WERI-Rb-1 (cell line): ENCODE measurements around the gene PAX7.
A peak's percentile ranks its signal among the peaks of the same experiment; 100 is the strongest.

Source experiments
- DNase-seq: peaks from one replicate; pipeline ENCODE4 v3.0.0-alpha.2; 2020
- H3K27ac ChIP-seq: fragments of 250-450 bp; sonication (Bioruptor Pico); 2 replicates; pipeline ENCODE4 v1.5.1; 2020; ENCODE audit warnings: mild to moderate bottlenecking, moderate library complexity
- H3K27me3 ChIP-seq: fragments of 250-450 bp; sonication (Bioruptor Pico); 2 replicates; pipeline ENCODE4 v1.5.1; 2021; ENCODE audit warnings: mild to moderate bottlenecking, low read depth, moderate library complexity; ENCODE audit not compliant: insufficient read depth, severe bottlenecking
- H3K36me3 ChIP-seq: fragments of 250-450 bp; sonication (Bioruptor Pico); 2 replicates; pipeline ENCODE4 v1.5.1; 2020; ENCODE audit warnings: mild to moderate bottlenecking, moderate library complexity
- H3K4me3 ChIP-seq: 2 replicates; pipeline ENCODE4 v1.5.1; 2011; ENCODE audit warnings: low read depth, mild to moderate bottlenecking, control low read depth, low read length
- H3K9me3 ChIP-seq: fragments of 250-450 bp; sonication (Bioruptor Pico); 2 replicates; pipeline ENCODE4 v1.5.1; 2021; ENCODE audit warnings: mild to moderate bottlenecking, moderate library complexity; ENCODE audit not compliant: severe bottlenecking
- CTCF ChIP-seq: IDR thresholded peaks from 2 replicates; pipeline ENCODE4 v1.5.1; 2011; ENCODE audit warnings: low read depth, mild to moderate bottlenecking, control low read depth, inconsistent platforms, low read length

PAX7 gene

GRCh38 chr1:18676332-18676781, 45.7 kb downstream of the PAX7 start:
- TF ChIP-seq CTCF, result no peak
- Histone ChIP-seq H3K27me3 (no peaks in the 10 kb centered on the region), H3K27ac (no peak overlapping the region), H3K4me3 (no peak overlapping the region), H3K36me3 (no peaks in the 10 kb centered on the region), H3K9me3 (peaks cover 3% of the 10 kb centered on the region)
- DNase-seq, result peak; percentile 35

- DNase-seq, result peak; percentile 21
- no peaks in the 10 kb centered on the region for H3K27me3 ChIP-seq
- H3K36me3 ChIP-seq, result no peaks in the 10 kb centered on the region
- H3K4me3 ChIP-seq, result no peak overlapping the region
- H3K9me3 ChIP-seq, result peaks cover 3% of the 10 kb centered on the region
- no peak overlapping the region for H3K27ac ChIP-seq
- TF ChIP-seq CTCF, result peak; percentile 70
Observed at GRCh38 chr1:18681423-18681835, 50.8 kb downstream of the PAX7 start.

DNA sequence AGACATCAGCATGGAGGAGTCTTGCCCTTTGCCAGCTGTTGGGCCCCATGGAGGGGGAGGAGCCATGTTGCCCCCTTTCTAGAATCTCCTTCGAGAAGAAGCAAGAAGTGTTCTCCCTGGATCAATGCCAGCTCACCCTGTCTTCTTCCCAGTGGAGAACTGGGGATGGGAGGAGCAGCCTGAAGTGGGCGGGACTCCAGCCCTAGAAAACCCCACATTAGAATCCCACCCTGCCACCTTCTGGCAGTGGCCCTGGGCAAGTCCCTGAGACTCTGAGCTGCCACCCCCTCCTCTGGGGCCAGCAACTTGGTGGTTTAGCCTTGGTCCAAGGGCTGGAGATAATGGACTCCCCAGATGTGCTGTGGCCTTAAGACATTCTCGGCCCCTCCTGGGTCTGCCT, 51.7 kb downstream of the PAX7 start:
- DNase-seq, result no peak
- Histone ChIP-seq H3K9me3 (peaks cover 3% of the 10 kb centered on the region), H3K36me3 (no peaks in the 10 kb centered on the region), H3K4me3 (no peak overlapping the region), H3K27me3 (no peaks in the 10 kb centered on the region), H3K27ac (no peak overlapping the region)
- no peak for TF ChIP-seq CTCF

GRCh38 chr1:18684303-18684702, 53.7 kb downstream of the PAX7 start:
- Histone ChIP-seq H3K9me3 (peaks cover 3% of the 10 kb centered on the region), H3K4me3 (no peak overlapping the region), H3K27me3 (no peaks in the 10 kb centered on the region), H3K27ac (no peak overlapping the region), H3K36me3 (no peaks in the 10 kb centered on the region)
- no peak for DNase-seq
- no peak for TF ChIP-seq CTCF

GRCh38 chr1:18686540-18686939, 55.9 kb downstream of the PAX7 start:
- Histone ChIP-seq H3K9me3 (no peaks in the 10 kb centered on the region), H3K36me3 (no peaks in the 10 kb centered on the region), H3K27me3 (no peaks in the 10 kb centered on the region), H3K27ac (no peak overlapping the region), H3K4me3 (no peak overlapping the region)
- TF ChIP-seq CTCF, result no peak
- DNase-seq, result no peak

- no peaks in the 10 kb centered on the region for H3K27me3 ChIP-seq
- H3K27ac ChIP-seq, result no peak overlapping the region
- no peaks in the 10 kb centered on the region for H3K36me3 ChIP-seq
- DNase-seq, result no peak
- TF ChIP-seq CTCF, result no peak
- no peak overlapping the region for H3K4me3 ChIP-seq
- no peaks in the 10 kb centered on the region for H3K9me3 ChIP-seq
Observed at GRCh38 chr1:18687273-18687672, 56.6 kb downstream of the PAX7 start.
